ENCODE data around the gene FHIT.

FHIT gene

DNA sequence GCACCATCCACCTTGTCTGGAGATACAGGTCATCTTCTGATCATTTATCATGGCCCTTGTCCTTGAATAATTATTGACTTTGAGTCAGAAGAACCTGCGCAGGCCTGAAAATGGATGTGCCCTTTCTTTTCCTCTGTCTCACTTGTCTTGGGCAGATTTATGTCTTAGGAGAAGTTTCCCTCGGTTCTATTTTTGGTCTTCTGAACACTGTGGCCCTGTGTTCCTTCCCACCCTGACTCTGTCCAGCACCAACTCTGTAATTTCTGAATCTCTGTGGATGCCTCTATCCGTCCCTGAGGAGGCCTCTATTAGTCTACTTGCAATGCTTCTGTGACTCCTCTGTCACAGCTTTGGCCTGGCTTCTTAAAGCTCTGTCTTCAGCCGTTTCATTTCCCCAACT is 1520.7 kb downstream of the FHIT start:
- no peak for DNase-seq (ENCODE audit: low read depth)
- TF ChIP-seq, protein P1, sequence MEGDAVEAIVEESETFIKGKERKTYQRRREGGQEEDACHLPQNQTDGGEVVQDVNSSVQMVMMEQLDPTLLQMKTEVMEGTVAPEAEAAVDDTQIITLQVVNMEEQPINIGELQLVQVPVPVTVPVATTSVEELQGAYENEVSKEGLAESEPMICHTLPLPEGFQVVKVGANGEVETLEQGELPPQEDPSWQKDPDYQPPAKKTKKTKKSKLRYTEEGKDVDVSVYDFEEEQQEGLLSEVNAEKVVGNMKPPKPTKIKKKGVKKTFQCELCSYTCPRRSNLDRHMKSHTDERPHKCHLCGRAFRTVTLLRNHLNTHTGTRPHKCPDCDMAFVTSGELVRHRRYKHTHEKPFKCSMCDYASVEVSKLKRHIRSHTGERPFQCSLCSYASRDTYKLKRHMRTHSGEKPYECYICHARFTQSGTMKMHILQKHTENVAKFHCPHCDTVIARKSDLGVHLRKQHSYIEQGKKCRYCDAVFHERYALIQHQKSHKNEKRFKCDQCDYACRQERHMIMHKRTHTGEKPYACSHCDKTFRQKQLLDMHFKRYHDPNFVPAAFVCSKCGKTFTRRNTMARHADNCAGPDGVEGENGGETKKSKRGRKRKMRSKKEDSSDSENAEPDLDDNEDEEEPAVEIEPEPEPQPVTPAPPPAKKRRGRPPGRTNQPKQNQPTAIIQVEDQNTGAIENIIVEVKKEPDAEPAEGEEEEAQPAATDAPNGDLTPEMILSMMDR (IDR thresholded peaks at IDR 0.05; ENCODE audit: control insufficient read depth, insufficient read depth, low read depth, low read length, missing control alignments), result no peak

DNA sequence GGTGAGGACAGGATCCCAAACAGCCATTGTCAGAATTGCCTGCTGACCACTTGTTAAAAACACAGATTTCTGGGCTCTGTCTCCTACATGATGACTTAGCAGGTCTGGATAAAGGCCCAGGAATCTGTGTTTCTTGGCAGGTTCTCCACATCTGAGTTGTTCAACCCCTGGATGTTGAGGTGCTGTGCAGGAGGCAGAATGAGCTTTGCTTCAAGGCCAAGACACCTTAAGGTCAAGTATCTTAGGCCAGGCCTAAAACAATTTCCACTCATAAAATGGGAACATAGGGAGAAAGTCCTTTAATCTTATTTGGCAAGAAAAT is 1522.7 kb downstream of the FHIT start:
- DNase-seq (ENCODE audit: low read depth), result no peak

More for the DNA sequence above, 1520.7 kb downstream of the FHIT start:
- no peak overlapping the region for H3K4me3 ChIP-seq (ENCODE audit: control insufficient read depth, low read depth, low read length)

DNA sequence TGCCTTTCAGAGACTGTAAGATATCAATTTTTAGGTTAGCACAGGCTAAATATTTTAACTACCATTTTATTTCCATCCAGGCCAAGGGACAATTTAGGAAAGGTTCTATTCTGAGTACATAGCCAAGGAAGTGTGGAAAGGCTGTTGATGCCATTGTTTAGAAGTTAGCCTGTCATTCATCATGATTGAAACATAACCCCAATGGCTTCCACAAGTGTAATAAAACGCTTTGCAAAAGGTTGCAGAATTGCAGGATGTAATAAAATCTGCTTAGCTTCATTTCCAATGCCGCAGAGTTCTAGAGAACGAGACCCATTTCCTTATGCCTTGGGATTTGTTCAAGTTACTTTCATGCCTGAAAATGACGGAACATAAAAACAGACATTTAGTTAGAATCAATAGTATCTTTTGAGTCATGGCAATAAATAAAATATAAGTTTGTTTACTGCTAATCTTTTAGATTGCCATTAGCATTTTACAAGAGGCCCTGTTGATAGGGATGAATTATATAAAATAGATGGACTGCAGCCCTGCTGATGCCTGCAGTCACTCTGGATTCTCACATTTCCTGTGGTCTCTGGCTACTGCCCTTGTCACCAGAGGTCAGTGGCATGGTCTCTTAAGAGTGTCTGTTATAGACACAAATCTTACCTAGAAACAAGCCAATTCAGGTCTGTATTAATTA is 1523.2 kb downstream of the FHIT start:
- no peak overlapping the region for H3K4me3 ChIP-seq (ENCODE audit: control insufficient read depth, low read depth, low read length)
- TF ChIP-seq, protein P1 (IDR thresholded peaks at IDR 0.05; ENCODE audit: control insufficient read depth, insufficient read depth, low read depth, low read length, missing control alignments), result no peak
- no peak for DNase-seq (ENCODE audit: low read depth)

More for the DNA sequence above, 1522.7 kb downstream of the FHIT start:
- H3K4me3 ChIP-seq (ENCODE audit: control insufficient read depth, low read depth, low read length), result no peak overlapping the region
- TF ChIP-seq, protein P1 (IDR thresholded peaks at IDR 0.05; ENCODE audit: control insufficient read depth, insufficient read depth, low read depth, low read length, missing control alignments), result no peak

DNA sequence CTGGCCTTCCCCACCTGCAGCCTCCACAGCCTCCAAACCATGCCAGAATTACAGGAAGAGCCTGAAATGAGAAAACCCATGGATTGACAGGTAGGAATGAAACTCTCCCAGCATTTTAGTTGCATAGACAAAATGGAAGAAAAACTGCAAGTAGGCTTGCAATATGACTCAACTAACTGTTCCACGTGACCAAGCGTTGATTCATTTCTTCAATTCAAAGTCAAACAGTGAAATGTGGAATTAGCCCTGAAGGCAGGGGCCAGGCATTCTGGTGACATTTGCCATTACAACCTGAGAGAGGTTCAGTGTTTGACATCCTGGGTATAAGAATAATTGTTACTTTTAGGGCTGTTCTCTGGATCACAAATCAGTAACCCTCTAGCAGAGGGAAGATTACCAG is 1525.0 kb downstream of the FHIT start:
- TF ChIP-seq, protein P1 (IDR thresholded peaks at IDR 0.05; ENCODE audit: control insufficient read depth, insufficient read depth, low read depth, low read length, missing control alignments), result no peak
- H3K4me3 ChIP-seq (ENCODE audit: control insufficient read depth, low read depth, low read length), result no peak overlapping the region
- DNase-seq (ENCODE audit: low read depth), result no peak

DNA sequence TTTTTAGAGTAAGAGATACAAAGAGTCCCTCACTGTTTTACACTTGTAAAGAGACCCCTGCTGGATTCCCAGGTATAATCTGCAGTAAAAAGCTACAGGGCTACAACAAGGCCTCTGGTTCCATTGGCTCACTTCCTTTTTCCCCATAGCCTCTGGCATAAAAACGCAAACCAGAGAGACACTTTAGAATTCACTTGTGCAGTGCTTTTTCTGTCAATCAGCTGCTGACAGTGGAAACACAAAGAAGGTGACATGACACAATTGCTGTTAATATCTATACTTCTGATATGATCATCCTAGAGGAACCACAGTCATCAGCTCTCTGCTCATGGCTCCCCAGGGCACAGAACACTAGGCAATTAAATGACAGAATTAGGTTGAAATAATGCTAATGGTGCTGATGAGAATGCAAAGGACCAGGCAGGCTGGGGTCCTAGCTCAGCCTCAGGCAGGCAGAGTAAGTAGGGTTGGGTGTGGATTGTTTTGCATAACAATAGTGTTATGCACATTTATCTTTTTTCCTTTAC is 1533.5 kb downstream of the FHIT start:
- H3K4me3 ChIP-seq (ENCODE audit: control insufficient read depth, low read depth, low read length), result no peak overlapping the region
- no peak for DNase-seq (ENCODE audit: low read depth)
- TF ChIP-seq, protein P1 (IDR thresholded peaks at IDR 0.05; ENCODE audit: control insufficient read depth, insufficient read depth, low read depth, low read length, missing control alignments), result no peak

DNA sequence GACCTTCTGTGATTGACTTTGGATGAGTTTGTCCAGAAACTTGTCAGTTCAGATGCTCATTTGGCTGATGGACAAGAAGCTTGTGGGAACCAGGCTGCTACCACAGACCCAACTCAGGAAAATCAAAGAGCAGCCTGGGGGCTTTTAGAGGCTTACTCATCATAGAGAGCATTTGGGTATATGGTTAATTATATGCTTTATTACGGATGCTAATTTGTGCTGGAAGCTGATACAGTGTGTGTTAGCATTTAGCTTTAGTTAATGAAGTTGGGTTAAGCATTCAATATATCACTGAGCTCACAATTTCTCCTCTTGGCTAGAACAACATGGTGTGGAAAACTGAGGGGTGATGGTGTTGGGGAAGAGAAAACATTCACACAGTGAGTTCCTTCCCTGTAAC is 1537.2 kb downstream of the FHIT start:
- DNase-seq (ENCODE audit: low read depth), result no peak
- no peak overlapping the region for H3K4me3 ChIP-seq (ENCODE audit: control insufficient read depth, low read depth, low read length)
- TF ChIP-seq, protein P1 (IDR thresholded peaks at IDR 0.05; ENCODE audit: control insufficient read depth, insufficient read depth, low read depth, low read length, missing control alignments), result no peak

Measured in AG09309 (cell line).